Pancreas (tissue), 10 donors: ENCODE data around the gene HAUS7. TPM values are rescaled to one million over a fixed set of nuclear protein-coding genes. Genes with fewer than 3 reads are reported as not detected.

ENCODE experiments used
- ATAC-seq, 4 donors: fragments of 200-7000 bp; cut with Tn5 transposase; one replicate each; pipeline versions ENCODE4 v1.8.0 to v1.9.1; 2020; ENCODE audit warnings: mild to moderate bottlenecking in 4 of 4, moderate library complexity in 4 of 4
- DNase-seq, 6 donors: peaks; one replicate each; pipeline ENCODE4 v3.0.0-alpha.2; 2020
- FAIRE-seq: peaks from 2 replicates; lab custom pipeline; 2012; peaks lifted over from hg19 to GRCh38; lab: Jason Lieb, UNC
- H3K27ac ChIP-seq, 4 donors: fragments of 200-600 bp; sonication (generic); 1 replicate in 3 of 4; 2 replicates in 1 of 4; pipeline versions ENCODE4 v1.5.0 to v1.8.0; 2020
- H3K27me3 ChIP-seq, 4 donors: fragments of 200-600 bp; one replicate each; pipeline ENCODE4 v1.8.0; 2021
- H3K36me3 ChIP-seq, 3 donors: fragments of 200-600 bp; sonication (generic) in 1 of 3; one replicate each; pipeline versions ENCODE4 v1.5.0 to v1.8.0; 2020 to 2021
- H3K4me1 ChIP-seq, 3 donors: fragments of 200-600 bp; one replicate each; pipeline ENCODE4 v1.8.0; 2021
- H3K4me3 ChIP-seq, 4 donors: fragments of 200-600 bp; sonication (generic) in 2 of 4; one replicate each; pipeline versions ENCODE4 v1.5.0 to v1.8.0; 2020 to 2021
- H3K9me3 ChIP-seq, 4 donors: fragments of 200-600 bp; one replicate each; pipeline ENCODE4 v1.8.0; 2021
- CTCF ChIP-seq, 4 donors: fragments of 200-600 bp; sonication (generic) in 3 of 4; IDR thresholded peaks; one replicate each; pipeline versions ENCODE4 v1.5.0 to v1.8.0; 2021; ENCODE audit warnings: antibody characterized with exemption in 4 of 4
- WGBS, 2 donors: extraction: QIAGEN DNeasy Blood & Tissue Kit; methylation state at CpG; one replicate each; pipeline ENCODE4 v1.1.7; 2013; 5-methylcytosine and 5-hydroxymethylcytosine counted together
- intact Hi-C, 3 donors: fragments of 100-400 bp; cut with DNase I; formaldehyde crosslinking; loops; one replicate each; pipeline versions ENCODE4 v1.11.1 to v1.14.2; 2022
- polyA plus RNA-seq, 2 donors: library from polyadenylated mRNA; stranded (reverse); fragments of 200-250 nt; gene quantifications; one replicate each; pipeline ENCODE4 v1.2.3, GENCODE V29; 2013
- total RNA-seq, 6 donors: library from RNA; stranded (reverse); fragmentation: NEBNext Ultra II Directional in 4 of 6; extraction: Animal tissue kit (Norgen Biotek cat#: 25700) in 4 of 6; gene quantifications; one replicate each; pipeline versions ENCODE4 v1.2.1 to v1.2.4, GENCODE V29; 2021 to 2023
- donor health status: healthy with polysubstance abuse.
- donor health status: DM: no; HTN: no; CAD: no; lungs with moderate emphysema.
- donor health status: DM: no; HTN: no; CAD: no.
- donor health status: control.
- donor health status: control.
- donor health status: Bipolar disorder and iron deficiency.
- donor health status: DM: yes; HTN: yes; CAD: no.
- donor health status: DM: no; HTN: no; CAD: no.
- donor health status: DM: no; HTN: no; CAD: no.
- donor health status: DM: yes; HTN: yes; CAD: no.

HAUS7 gene
- total and polyA plus RNA-seq, 8 donors = 4.9 to 44.1 (median 9.5) TPM

- Histone ChIP-seq H3K27me3 (no peaks in the 10 kb centered on the region), H3K4me1 (no peaks in the 10 kb centered on the region), H3K9me3 (no peaks in the 10 kb centered on the region), H3K4me3 (no peak overlapping the region), H3K27ac (no peak overlapping the region), H3K36me3 (no peaks in the 10 kb centered on the region)
- peak in 2 of 4 donors; percentile 16 to 22 for ATAC-seq
- intact Hi-C loops = no loop called here
- no peak for DNase-seq
- no peak for FAIRE-seq
- no peak for TF ChIP-seq CTCF (IDR thresholded peaks at IDR 0.05)
- 77 to 78% methylated on average over 13 to 16 of the region's 16 CpGs for WGBS, 2 donors
Measured at GRCh38 chrX:153476666-153477363, 6.4 kb upstream of the HAUS7 start.

- WGBS, 2 donors = 82 to 86% methylated on average over 11 of the region's 11 CpGs
Measured at GRCh38 chrX:153475751-153476281, 5.4 kb upstream of the HAUS7 start.

GRCh38 chrX:153475271-153475670 is 4.9 kb upstream of the HAUS7 start:
- ATAC-seq = no peak
- H3K27me3 ChIP-seq = no peaks in the 10 kb centered on the region
- H3K9me3 ChIP-seq = no peaks in the 10 kb centered on the region
- intact Hi-C loops = no loop called here
- DNase-seq = no peak
- H3K36me3 ChIP-seq = no peaks in the 10 kb centered on the region
- no peak overlapping the region for H3K4me3 ChIP-seq
- no peak overlapping the region for H3K27ac ChIP-seq
- no peaks in the 10 kb centered on the region for H3K4me1 ChIP-seq
- WGBS, 2 donors = 78 to 89% methylated on average over 7 of the region's 7 CpGs
- FAIRE-seq = no peak
- TF ChIP-seq CTCF (IDR thresholded peaks at IDR 0.05) = no peak

More at GRCh38 chrX:153475751-153476281, 5.4 kb upstream of the HAUS7 start:
- intact Hi-C loops = no loop called here
- Histone ChIP-seq H3K4me3 (no peak overlapping the region), H3K36me3 (no peaks in the 10 kb centered on the region), H3K9me3 (no peaks in the 10 kb centered on the region), H3K27ac (no peak overlapping the region), H3K4me1 (no peaks in the 10 kb centered on the region), H3K27me3 (no peaks in the 10 kb centered on the region)
- DNase-seq = no peak
- FAIRE-seq = no peak
- no peak for ATAC-seq
- TF ChIP-seq CTCF (IDR thresholded peaks at IDR 0.05) = no peak

- peak in 2 of 4 donors; percentile 3 to 6 for ATAC-seq
- H3K27me3 ChIP-seq = no peaks in the 10 kb centered on the region
- DNase-seq = peak in 5 of 6 donors; percentile 46 to 80 (median 54)
Measured at GRCh38 chrX:153474718-153475117, 4.3 kb upstream of the HAUS7 start.

More at GRCh38 chrX:153474718-153475117, 4.3 kb upstream of the HAUS7 start:
- Histone ChIP-seq H3K36me3 (no peaks in the 10 kb centered on the region), H3K4me1 (no peaks in the 10 kb centered on the region), H3K4me3 (peak overlapping the region in 2 of 4 donors; percentile 13 to 16), H3K9me3 (no peaks in the 10 kb centered on the region), H3K27ac (no peak overlapping the region)
- FAIRE-seq = no peak
- TF ChIP-seq CTCF (IDR thresholded peaks at IDR 0.05) = no peak
- intact Hi-C loops = no loop called here
- WGBS, 2 donors = 1 to 26% methylated on average over 41 to 54 of the region's 59 CpGs
